Measurements from ENCODE around the gene FASTK. TPM values are rescaled to one million over a fixed set of nuclear protein-coding genes. Genes with fewer than 3 reads are reported as not detected.

Gene FASTK
- total and polyA plus RNA-seq, 2 donors, result 52.2 to 142 TPM

GRCh38 chr7:151058781-151059366 is 21.7 kb downstream of the FASTK start:
- Histone ChIP-seq H3K27ac (ENCODE audit: low read depth in 1 of 2, low read length in 1 of 2) (peak overlapping the region; percentile 90 to 95), H3K36me3 (ENCODE audit: control insufficient read depth in 2 of 2, insufficient read depth in 2 of 2, low read length in 1 of 2) (peaks cover 3 to 14% of the 10 kb centered on the region in 2 donors), H3K4me3 (ENCODE audit: low read length in 2 of 2) (peak overlapping the region; percentile 67 to 69), H3K4me1 (ENCODE audit: control insufficient read depth in 2 of 2, insufficient read depth in 2 of 2, low read length in 2 of 2) (peaks cover 27 to 35% of the 10 kb centered on the region in 2 donors), H3K27me3 (ENCODE audit: control insufficient read depth in 2 of 2, insufficient read depth in 1 of 2, low read length in 1 of 2) (no peaks in the 10 kb centered on the region), H3K9me3 (ENCODE audit: control insufficient read depth in 2 of 2, insufficient read depth in 1 of 2, low read length in 1 of 2) (no peaks in the 10 kb centered on the region)
- 13% methylated on average over 18 of the region's 18 CpGs for WGBS
- DNase-seq (ENCODE audit: low read depth in 6 of 9, low spot score in 9 of 9), result peak in 4 of 9 donors; percentile 19 to 36 (median 28)

- Histone ChIP-seq H3K9me3 (ENCODE audit: control insufficient read depth in 2 of 2, insufficient read depth in 1 of 2, low read length in 1 of 2) (no peaks in the 10 kb centered on the region), H3K27me3 (ENCODE audit: control insufficient read depth in 2 of 2, insufficient read depth in 1 of 2, low read length in 1 of 2) (no peaks in the 10 kb centered on the region), H3K27ac (ENCODE audit: low read depth in 1 of 2, low read length in 1 of 2) (peak overlapping the region; percentile 90 to 95), H3K36me3 (ENCODE audit: control insufficient read depth in 2 of 2, insufficient read depth in 2 of 2, low read length in 1 of 2) (peaks cover 3 to 10% of the 10 kb centered on the region in 2 donors), H3K4me3 (ENCODE audit: low read length in 2 of 2) (peak overlapping the region; percentile 67 to 69), H3K4me1 (ENCODE audit: control insufficient read depth in 2 of 2, insufficient read depth in 2 of 2, low read length in 2 of 2) (peaks cover 27 to 38% of the 10 kb centered on the region in 2 donors)
- 2% methylated on average over 46 of the region's 46 CpGs for WGBS
- peak; percentile 95 to 100 (median 98) for DNase-seq (ENCODE audit: low read depth in 6 of 9, low spot score in 9 of 9)
Measured at GRCh38 chr7:151057989-151058780, 22.4 kb downstream of the FASTK start.

GRCh38 chr7:151057506-151057988 is 23.1 kb downstream of the FASTK start, which contains the start of gene CDK5:
TSS of gene CDK5 (minus strand) at chr7:151057897. CDS start at chr7:151057848, 49 bp downstream.
- Histone ChIP-seq H3K4me1 (ENCODE audit: control insufficient read depth in 2 of 2, insufficient read depth in 2 of 2, low read length in 2 of 2) (peaks cover 27 to 39% of the 10 kb centered on the region in 2 donors), H3K4me3 (ENCODE audit: low read length in 2 of 2) (peak within 1 kb of the TSS; percentile 67 to 69), H3K27me3 (ENCODE audit: control insufficient read depth in 2 of 2, insufficient read depth in 1 of 2, low read length in 1 of 2) (no peaks in the 10 kb centered on the region), H3K9me3 (ENCODE audit: control insufficient read depth in 2 of 2, insufficient read depth in 1 of 2, low read length in 1 of 2) (no peaks in the 10 kb centered on the region), H3K36me3 (ENCODE audit: control insufficient read depth in 2 of 2, insufficient read depth in 2 of 2, low read length in 1 of 2) (peaks cover 1 to 5% of the 10 kb centered on the region in 2 donors), H3K27ac (ENCODE audit: low read depth in 1 of 2, low read length in 1 of 2) (peak within 1 kb of the TSS; percentile 90 to 95)
- under 1% methylated on average over 30 of the region's 30 CpGs for WGBS
- DNase-seq (ENCODE audit: low read depth in 6 of 9, low spot score in 9 of 9), result no peak

GRCh38 chr7:151056666-151057505 is 23.7 kb downstream of the FASTK start:
- Histone ChIP-seq H3K27ac (ENCODE audit: low read depth in 1 of 2, low read length in 1 of 2) (no peak overlapping the region), H3K4me3 (ENCODE audit: low read length in 2 of 2) (peak overlapping the region; percentile 67 to 69), H3K36me3 (ENCODE audit: control insufficient read depth in 2 of 2, insufficient read depth in 2 of 2, low read length in 1 of 2) (no peaks in the 10 kb centered on the region), H3K4me1 (ENCODE audit: control insufficient read depth in 2 of 2, insufficient read depth in 2 of 2, low read length in 2 of 2) (peaks cover 27 to 39% of the 10 kb centered on the region in 2 donors), H3K27me3 (ENCODE audit: control insufficient read depth in 2 of 2, insufficient read depth in 1 of 2, low read length in 1 of 2) (peaks cover 0 to 3% of the 10 kb centered on the region in 2 donors), H3K9me3 (ENCODE audit: control insufficient read depth in 2 of 2, insufficient read depth in 1 of 2, low read length in 1 of 2) (no peaks in the 10 kb centered on the region)
- peak in 1 of 9 donors; percentile 10 for DNase-seq (ENCODE audit: low read depth in 6 of 9, low spot score in 9 of 9)
- WGBS, result 68% methylated on average over 29 of the region's 29 CpGs

GRCh38 chr7:151056283-151056665 is 24.3 kb downstream of the FASTK start:
- H3K4me3 ChIP-seq (ENCODE audit: low read length in 2 of 2), result no peak overlapping the region
- no peak for DNase-seq (ENCODE audit: low read depth in 6 of 9, low spot score in 9 of 9)
- H3K27me3 ChIP-seq (ENCODE audit: control insufficient read depth in 2 of 2, insufficient read depth in 1 of 2, low read length in 1 of 2), result peaks cover 0 to 7% of the 10 kb centered on the region in 2 donors
- H3K4me1 ChIP-seq (ENCODE audit: control insufficient read depth in 2 of 2, insufficient read depth in 2 of 2, low read length in 2 of 2), result peaks cover 28 to 41% of the 10 kb centered on the region in 2 donors
- H3K36me3 ChIP-seq (ENCODE audit: control insufficient read depth in 2 of 2, insufficient read depth in 2 of 2, low read length in 1 of 2), result no peaks in the 10 kb centered on the region
- H3K9me3 ChIP-seq (ENCODE audit: control insufficient read depth in 2 of 2, insufficient read depth in 1 of 2, low read length in 1 of 2), result no peaks in the 10 kb centered on the region
- no peak overlapping the region for H3K27ac ChIP-seq (ENCODE audit: low read depth in 1 of 2, low read length in 1 of 2)
- WGBS, result 97% methylated on average over 6 of the region's 6 CpGs

GRCh38 chr7:151053751-151054150 is 26.9 kb downstream of the FASTK start:
- peaks cover 17 to 26% of the 10 kb centered on the region in 2 donors for H3K4me1 ChIP-seq (ENCODE audit: control insufficient read depth in 2 of 2, insufficient read depth in 2 of 2, low read length in 2 of 2)
- no peak for DNase-seq (ENCODE audit: low read depth in 6 of 9, low spot score in 9 of 9)

GRCh38 chr7:151053096-151053495 is 27.5 kb downstream of the FASTK start:
- H3K9me3 ChIP-seq (ENCODE audit: control insufficient read depth in 2 of 2, insufficient read depth in 1 of 2, low read length in 1 of 2), result no peaks in the 10 kb centered on the region
- H3K27me3 ChIP-seq (ENCODE audit: control insufficient read depth in 2 of 2, insufficient read depth in 1 of 2, low read length in 1 of 2), result peaks cover 7 to 30% of the 10 kb centered on the region in 2 donors
- no peaks in the 10 kb centered on the region for H3K36me3 ChIP-seq (ENCODE audit: control insufficient read depth in 2 of 2, insufficient read depth in 2 of 2, low read length in 1 of 2)
- no peak overlapping the region for H3K27ac ChIP-seq (ENCODE audit: low read depth in 1 of 2, low read length in 1 of 2)
- 81% methylated on average over 4 of the region's 4 CpGs for WGBS
- DNase-seq (ENCODE audit: low read depth in 6 of 9, low spot score in 9 of 9), result no peak
- no peak overlapping the region for H3K4me3 ChIP-seq (ENCODE audit: low read length in 2 of 2)
- peaks cover 16 to 20% of the 10 kb centered on the region in 2 donors for H3K4me1 ChIP-seq (ENCODE audit: control insufficient read depth in 2 of 2, insufficient read depth in 2 of 2, low read length in 2 of 2)

More at GRCh38 chr7:151053751-151054150, 26.9 kb downstream of the FASTK start:
- H3K27me3 ChIP-seq (ENCODE audit: control insufficient read depth in 2 of 2, insufficient read depth in 1 of 2, low read length in 1 of 2), result peaks cover 7 to 27% of the 10 kb centered on the region in 2 donors
- no peaks in the 10 kb centered on the region for H3K9me3 ChIP-seq (ENCODE audit: control insufficient read depth in 2 of 2, insufficient read depth in 1 of 2, low read length in 1 of 2)
- H3K4me3 ChIP-seq (ENCODE audit: low read length in 2 of 2), result no peak overlapping the region
- WGBS, result 99% methylated on average over 8 of the region's 8 CpGs
- H3K27ac ChIP-seq (ENCODE audit: low read depth in 1 of 2, low read length in 1 of 2), result no peak overlapping the region
- no peaks in the 10 kb centered on the region for H3K36me3 ChIP-seq (ENCODE audit: control insufficient read depth in 2 of 2, insufficient read depth in 2 of 2, low read length in 1 of 2)

- peak; percentile 18 to 77 (median 48) for DNase-seq (ENCODE audit: low read depth in 6 of 9, low spot score in 9 of 9)
- peaks cover 0 to 5% of the 10 kb centered on the region in 2 donors for H3K36me3 ChIP-seq (ENCODE audit: control insufficient read depth in 2 of 2, insufficient read depth in 2 of 2, low read length in 1 of 2)
- 2% methylated on average over 50 of the region's 50 CpGs for WGBS
- no peak overlapping the region for H3K27ac ChIP-seq (ENCODE audit: low read depth in 1 of 2, low read length in 1 of 2)
- peak overlapping the region in 1 of 2 donors; percentile 20 for H3K4me3 ChIP-seq (ENCODE audit: low read length in 2 of 2)
- H3K9me3 ChIP-seq (ENCODE audit: control insufficient read depth in 2 of 2, insufficient read depth in 1 of 2, low read length in 1 of 2), result no peaks in the 10 kb centered on the region
- H3K27me3 ChIP-seq (ENCODE audit: control insufficient read depth in 2 of 2, insufficient read depth in 1 of 2, low read length in 1 of 2), result peaks cover 7 to 30% of the 10 kb centered on the region in 2 donors
- peaks cover 4 to 12% of the 10 kb centered on the region in 2 donors for H3K4me1 ChIP-seq (ENCODE audit: control insufficient read depth in 2 of 2, insufficient read depth in 2 of 2, low read length in 2 of 2)
Measured at GRCh38 chr7:151051108-151051507, 29.5 kb downstream of the FASTK start.
